Measurements from ENCODE around the gene HNF4A.

Gene HNF4A

GRCh38 chr20:44407402-44408184, 52.1 kb downstream of the HNF4A start:
- no peak for DNase-seq

GRCh38 chr20:44409132-44409600, 53.7 kb downstream of the HNF4A start:
- DNase-seq: no peak

- DNase-seq: no peak
Observed at GRCh38 chr20:44410583-44411019, 55.1 kb downstream of the HNF4A start.

GRCh38 chr20:44411020-44411756, 55.7 kb downstream of the HNF4A start:
- no peak for DNase-seq

GRCh38 chr20:44411757-44412401, 56.4 kb downstream of the HNF4A start:
- DNase-seq: no peak

- DNase-seq: no peak
Observed at GRCh38 chr20:44412402-44413144, 57.1 kb downstream of the HNF4A start.

GRCh38 chr20:44413575-44414345, 58.3 kb downstream of the HNF4A start:
- DNase-seq: no peak

- no peak for DNase-seq
Observed at GRCh38 chr20:44414346-44414714, 58.8 kb downstream of the HNF4A start.

- no peak for DNase-seq
Observed at GRCh38 chr20:44414808-44415207, 59.3 kb downstream of the HNF4A start.

GRCh38 chr20:44415833-44416715, 60.6 kb downstream of the HNF4A start:
- DNase-seq: no peak

- DNase-seq: no peak
Observed at GRCh38 chr20:44418069-44418905, 62.8 kb downstream of the HNF4A start.

- DNase-seq: no peak
Observed at GRCh38 chr20:44419131-44419844, 63.8 kb downstream of the HNF4A start.

- no peak for DNase-seq
Observed at GRCh38 chr20:44420497-44420896, 65.0 kb downstream of the HNF4A start.

GRCh38 chr20:44422083-44422482, 66.6 kb downstream of the HNF4A start:
- no peak for DNase-seq

GRCh38 chr20:44423480-44423879, 68.0 kb downstream of the HNF4A start:
- DNase-seq: no peak

GRCh38 chr20:44424039-44424495, 68.6 kb downstream of the HNF4A start:
- no peak for DNase-seq

- DNase-seq: no peak
Observed at GRCh38 chr20:44425923-44426322, 70.4 kb downstream of the HNF4A start.

- no peak for DNase-seq
Observed at GRCh38 chr20:44426879-44427790, 71.6 kb downstream of the HNF4A start.

All from T-helper 9 cell (primary cell).